Keratinocyte (primary cell): Measurements from ENCODE around the gene HMG20A. TPM values are rescaled to one million over a fixed set of nuclear protein-coding genes. Genes with fewer than 3 reads are reported as not detected.

Experiments used
- DNase-seq: peaks from one replicate; pipeline ENCODE4 v3.0.0-alpha.2; 2011; ENCODE audit warnings: low read depth, missing footprints, low spot score
- FAIRE-seq: peaks from 2 replicates; lab custom pipeline; 2011; peaks lifted over from hg19 to GRCh38; lab: Jason Lieb, UNC
- H2AFZ ChIP-seq: 2 replicates; pipeline ENCODE4 v1.6.0; 2012; ENCODE audit warnings: low read length, control low read depth, inconsistent platforms; ENCODE audit not compliant: control insufficient read depth
- H3K27ac ChIP-seq: 2 replicates; pipeline ENCODE4 v1.5.1; 2011; ENCODE audit warnings: low read length; ENCODE audit not compliant: control insufficient read depth, insufficient read depth
- H3K27me3 ChIP-seq: 3 replicates; pipeline ENCODE4 v1.6.0; 2011; ENCODE audit warnings: low read length; ENCODE audit not compliant: control insufficient read depth, insufficient read depth; ENCODE audit errors: extremely low read depth
- H3K36me3 ChIP-seq, 2 experiments: 2 replicates in 1 of 2; 3 replicates in 1 of 2; pipeline ENCODE4 v1.5.1; 2011; ENCODE audit warnings: low read length in 2 of 2, mild to moderate bottlenecking in 1 of 2; ENCODE audit not compliant: control insufficient read depth in 2 of 2, insufficient read depth in 2 of 2; ENCODE audit errors: extremely low read depth in 1 of 2
- H3K4me1 ChIP-seq: 3 replicates; pipeline ENCODE4 v1.5.1; 2011; ENCODE audit warnings: low read length; ENCODE audit not compliant: control insufficient read depth, insufficient read depth; ENCODE audit errors: extremely low read depth
- H3K4me2 ChIP-seq: 3 replicates; pipeline ENCODE4 v1.6.0; 2011; ENCODE audit warnings: low read depth, low read length; ENCODE audit not compliant: control insufficient read depth, insufficient read depth; ENCODE audit errors: extremely low read depth
- H3K4me3 ChIP-seq, 3 experiments: fragments of 200-600 bp in 1 of 3; sonication (generic) in 1 of 3; 2 replicates in 2 of 3; 3 replicates in 1 of 3; pipeline ENCODE4 v1.5.1; 2011 to 2016; ENCODE audit warnings: low read length in 3 of 3, mild to moderate bottlenecking in 3 of 3, control low read depth in 2 of 3, inconsistent platforms in 1 of 3, low read depth in 1 of 3, mixed read lengths in 1 of 3, mixed run types in 1 of 3, moderate library complexity in 1 of 3; ENCODE audit not compliant: control insufficient read depth in 2 of 3, insufficient read depth in 2 of 3; ENCODE audit errors: extremely low read depth in 1 of 3
- H3K79me2 ChIP-seq: 2 replicates; pipeline ENCODE4 v1.6.0; 2012; ENCODE audit warnings: low read length; ENCODE audit not compliant: control insufficient read depth, insufficient read depth
- H3K9ac ChIP-seq: 3 replicates; pipeline ENCODE4 v1.6.0; 2011; ENCODE audit warnings: low read length; ENCODE audit not compliant: control insufficient read depth, insufficient read depth; ENCODE audit errors: extremely low read depth
- H3K9me1 ChIP-seq: 3 replicates; pipeline ENCODE4 v1.6.0; 2011; ENCODE audit warnings: low read length; ENCODE audit not compliant: control insufficient read depth, insufficient read depth; ENCODE audit errors: extremely low read depth
- H3K9me3 ChIP-seq: 2 replicates; pipeline ENCODE4 v1.5.1; 2012; ENCODE audit warnings: low read depth, low read length; ENCODE audit not compliant: control insufficient read depth
- H4K20me1 ChIP-seq: 3 replicates; pipeline ENCODE4 v1.6.0; 2011; ENCODE audit warnings: low read length; ENCODE audit not compliant: control insufficient read depth, insufficient read depth; ENCODE audit errors: extremely low read depth
- CTCF ChIP-seq, 3 experiments: IDR thresholded peaks in 1 of 3; conservative IDR thresholded peaks in 1 of 3; optimal IDR thresholded peaks in 1 of 3; 2 replicates in 2 of 3; 3 replicates in 1 of 3; pipeline versions ENCODE3 to v1.5.1; 2011; ENCODE audit warnings: low read length in 3 of 3, mild to moderate bottlenecking in 3 of 3, moderate library complexity in 2 of 3, control low read depth in 1 of 3, inconsistent platforms in 1 of 3; ENCODE audit not compliant: insufficient read depth in 2 of 3; ENCODE audit errors: extremely low read depth in 1 of 3
- EZH2 ChIP-seq: IDR thresholded peaks from one replicate; pipeline ENCODE4 v1.6.1; 2012; ENCODE audit warnings: inconsistent platforms, mild to moderate bottlenecking, low read length, moderate library complexity
- dilution Hi-C: fragments of 300-500 bp; cut with MboI; formaldehyde crosslinking; loops from one replicate; pipeline ENCODE4 v1.7.0; 2020; ENCODE audit warnings: low sequenced_read_pairs; ENCODE audit not compliant: extremely low pct_ligation_motif_present
- polyA plus RNA-seq, 5 experiments: library from polyadenylated mRNA; depleted of rRNA in 3 of 5; stranded (reverse) in 3 of 5; stranded (forward) in 1 of 5; unstranded in 1 of 5; fragments of >200 nt; gene quantifications; 1 replicate in 1 of 5; 2 replicates in 3 of 5; 3 replicates in 1 of 5; pipeline versions ENCODE4 v1.2.1 to v1.2.3, GENCODE V29; 2011 to 2012; ENCODE audit warnings: missing spikeins in 2 of 5, low read depth in 1 of 5, low replicate concordance in 1 of 5

Gene HMG20A
- polyA plus RNA-seq, 1 donor (not counting 4 experiments of a cell fraction or from before 2014, with no cell fraction given): 44.6 TPM

- Histone ChIP-seq H3K9me3 (no peaks in the 10 kb centered on the region), H3K36me3 (peaks cover 0 to 4% of the 10 kb centered on the region in 2 experiments), H3K4me2 (no peak overlapping the region), H3K4me1 (peaks cover 11% of the 10 kb centered on the region), H3K79me2 (no peaks in the 10 kb centered on the region), H3K9me1 (no peaks in the 10 kb centered on the region), H3K4me3 (no peak overlapping the region), H3K27me3 (no peaks in the 10 kb centered on the region), H2AFZ (no peak overlapping the region), H3K9ac (no peak overlapping the region), H4K20me1 (no peaks in the 10 kb centered on the region), H3K27ac (no peak overlapping the region)
- TF ChIP-seq EZH2 (no peak), CTCF (optimal IDR thresholded peaks at IDR 0.05 in 1 of 3, IDR thresholded peaks at IDR 0.05 in 1 of 3, conservative IDR thresholded peaks at IDR 0.05 in 1 of 3; ENCODE audit: extremely low read depth in 1 of 3, insufficient read depth in 2 of 3, low read length in 3 of 3) (no peak)
- FAIRE-seq: no peak
- DNase-seq: no peak
- dilution Hi-C loops: no loop called here
These were observed 35.1 kb downstream of the HMG20A start for GRCh38 chr15:77455696-77456321.

GRCh38 chr15:77456746-77457145 lies 36.1 kb downstream of the HMG20A start:
- Histone ChIP-seq H3K79me2 (no peaks in the 10 kb centered on the region), H3K9me3 (no peaks in the 10 kb centered on the region), H3K4me2 (no peak overlapping the region), H3K9me1 (no peaks in the 10 kb centered on the region), H3K9ac (no peak overlapping the region), H3K27me3 (no peaks in the 10 kb centered on the region), H3K27ac (no peak overlapping the region), H3K36me3 (peaks cover 0 to 4% of the 10 kb centered on the region in 2 experiments), H3K4me1 (peaks cover 11% of the 10 kb centered on the region), H2AFZ (no peak overlapping the region), H3K4me3 (no peak overlapping the region), H4K20me1 (no peaks in the 10 kb centered on the region)
- DNase-seq (no peak), FAIRE-seq (no peak)
- TF ChIP-seq EZH2: no peak
- TF ChIP-seq CTCF (optimal IDR thresholded peaks at IDR 0.05 in 1 of 3, IDR thresholded peaks at IDR 0.05 in 1 of 3, conservative IDR thresholded peaks at IDR 0.05 in 1 of 3; ENCODE audit: extremely low read depth in 1 of 3, insufficient read depth in 2 of 3, low read length in 3 of 3): no peak
- dilution Hi-C loops: no loop called here
